ENCODE measurements around the gene ALOX15.

- TF ChIP-seq, protein P1, sequence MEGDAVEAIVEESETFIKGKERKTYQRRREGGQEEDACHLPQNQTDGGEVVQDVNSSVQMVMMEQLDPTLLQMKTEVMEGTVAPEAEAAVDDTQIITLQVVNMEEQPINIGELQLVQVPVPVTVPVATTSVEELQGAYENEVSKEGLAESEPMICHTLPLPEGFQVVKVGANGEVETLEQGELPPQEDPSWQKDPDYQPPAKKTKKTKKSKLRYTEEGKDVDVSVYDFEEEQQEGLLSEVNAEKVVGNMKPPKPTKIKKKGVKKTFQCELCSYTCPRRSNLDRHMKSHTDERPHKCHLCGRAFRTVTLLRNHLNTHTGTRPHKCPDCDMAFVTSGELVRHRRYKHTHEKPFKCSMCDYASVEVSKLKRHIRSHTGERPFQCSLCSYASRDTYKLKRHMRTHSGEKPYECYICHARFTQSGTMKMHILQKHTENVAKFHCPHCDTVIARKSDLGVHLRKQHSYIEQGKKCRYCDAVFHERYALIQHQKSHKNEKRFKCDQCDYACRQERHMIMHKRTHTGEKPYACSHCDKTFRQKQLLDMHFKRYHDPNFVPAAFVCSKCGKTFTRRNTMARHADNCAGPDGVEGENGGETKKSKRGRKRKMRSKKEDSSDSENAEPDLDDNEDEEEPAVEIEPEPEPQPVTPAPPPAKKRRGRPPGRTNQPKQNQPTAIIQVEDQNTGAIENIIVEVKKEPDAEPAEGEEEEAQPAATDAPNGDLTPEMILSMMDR (IDR thresholded peaks at IDR 0.05 in 2 of 3, conservative IDR thresholded peaks at IDR 0.05 in 1 of 3; ENCODE audit: control insufficient read depth in 2 of 3, extremely low read depth in 1 of 3, insufficient read depth in 1 of 3, low read depth in 3 of 3, low read length in 3 of 3): no peak
- TF ChIP-seq EED (IDR thresholded peaks at IDR 0.05; ENCODE audit: low read depth) (no peak), ESRRA (IDR thresholded peaks at IDR 0.05; ENCODE audit: low read length) (no peak), SMC3 (IDR thresholded peaks at IDR 0.05; ENCODE audit: borderline replicate concordance, low read length) (no peak), RAD21 (IDR thresholded peaks at IDR 0.05; ENCODE audit: insufficient read depth, low read depth, low read length) (no peak), EGR1 (IDR thresholded peaks at IDR 0.05; ENCODE audit: borderline replicate concordance in 1 of 2, low read depth in 2 of 2, low read length in 2 of 2) (no peak), TAF1 (IDR thresholded peaks at IDR 0.05; ENCODE audit: borderline replicate concordance, low read depth, low read length) (no peak), CHD4 (IDR thresholded peaks at IDR 0.05) (no peak), SIN3A (IDR thresholded peaks at IDR 0.05; ENCODE audit: low read depth, low read length) (no peak), ETV6 (conservative IDR thresholded peaks at IDR 0.05 in 1 of 2, IDR thresholded peaks at IDR 0.05 in 1 of 2; ENCODE audit: borderline replicate concordance in 1 of 2, low read depth in 1 of 2) (no peak)
- TF ChIP-seq, protein P2, sequence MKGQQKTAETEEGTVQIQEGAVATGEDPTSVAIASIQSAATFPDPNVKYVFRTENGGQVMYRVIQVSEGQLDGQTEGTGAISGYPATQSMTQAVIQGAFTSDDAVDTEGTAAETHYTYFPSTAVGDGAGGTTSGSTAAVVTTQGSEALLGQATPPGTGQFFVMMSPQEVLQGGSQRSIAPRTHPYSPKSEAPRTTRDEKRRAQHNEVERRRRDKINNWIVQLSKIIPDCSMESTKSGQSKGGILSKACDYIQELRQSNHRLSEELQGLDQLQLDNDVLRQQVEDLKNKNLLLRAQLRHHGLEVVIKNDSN (IDR thresholded peaks at IDR 0.05; ENCODE audit: borderline replicate concordance, extremely low read length, insufficient read depth, low read depth, low read length): no peak
- TF ChIP-seq, protein P3, sequence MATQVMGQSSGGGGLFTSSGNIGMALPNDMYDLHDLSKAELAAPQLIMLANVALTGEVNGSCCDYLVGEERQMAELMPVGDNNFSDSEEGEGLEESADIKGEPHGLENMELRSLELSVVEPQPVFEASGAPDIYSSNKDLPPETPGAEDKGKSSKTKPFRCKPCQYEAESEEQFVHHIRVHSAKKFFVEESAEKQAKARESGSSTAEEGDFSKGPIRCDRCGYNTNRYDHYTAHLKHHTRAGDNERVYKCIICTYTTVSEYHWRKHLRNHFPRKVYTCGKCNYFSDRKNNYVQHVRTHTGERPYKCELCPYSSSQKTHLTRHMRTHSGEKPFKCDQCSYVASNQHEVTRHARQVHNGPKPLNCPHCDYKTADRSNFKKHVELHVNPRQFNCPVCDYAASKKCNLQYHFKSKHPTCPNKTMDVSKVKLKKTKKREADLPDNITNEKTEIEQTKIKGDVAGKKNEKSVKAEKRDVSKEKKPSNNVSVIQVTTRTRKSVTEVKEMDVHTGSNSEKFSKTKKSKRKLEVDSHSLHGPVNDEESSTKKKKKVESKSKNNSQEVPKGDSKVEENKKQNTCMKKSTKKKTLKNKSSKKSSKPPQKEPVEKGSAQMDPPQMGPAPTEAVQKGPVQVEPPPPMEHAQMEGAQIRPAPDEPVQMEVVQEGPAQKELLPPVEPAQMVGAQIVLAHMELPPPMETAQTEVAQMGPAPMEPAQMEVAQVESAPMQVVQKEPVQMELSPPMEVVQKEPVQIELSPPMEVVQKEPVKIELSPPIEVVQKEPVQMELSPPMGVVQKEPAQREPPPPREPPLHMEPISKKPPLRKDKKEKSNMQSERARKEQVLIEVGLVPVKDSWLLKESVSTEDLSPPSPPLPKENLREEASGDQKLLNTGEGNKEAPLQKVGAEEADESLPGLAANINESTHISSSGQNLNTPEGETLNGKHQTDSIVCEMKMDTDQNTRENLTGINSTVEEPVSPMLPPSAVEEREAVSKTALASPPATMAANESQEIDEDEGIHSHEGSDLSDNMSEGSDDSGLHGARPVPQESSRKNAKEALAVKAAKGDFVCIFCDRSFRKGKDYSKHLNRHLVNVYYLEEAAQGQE (IDR thresholded peaks at IDR 0.05; ENCODE audit: low read depth, low read length): no peak
Measured at GRCh38 chr17:4607773-4608187, 33.7 kb downstream of the ALOX15 start.
